GM18508 (cell line): ENCODE measurements around the gene CSRNP2.
"Not testable (repeated sequence)": the region's sequence is repeated elsewhere in the genome, so short reads cannot be mapped to it uniquely, and the experiment has no call there.

Experiments
- ATAC-seq: cut with Tn5 transposase; IDR thresholded peaks from one replicate; pipeline ENCODE4 v1.9.1; 2021; ENCODE audit warnings: moderate number of reproducible peaks; ENCODE audit not compliant: insufficient read depth, unreplicated experiment

The CSRNP2 gene

GRCh38 chr12:51083126-51083833, at the start of gene CSRNP2:
CSRNP2 (minus strand) TSS chr12:51083596; CDS start chr12:51076561, 7,035 bp downstream.
- ATAC-seq: peak; percentile 69

- ATAC-seq: no peak
These were observed 49.3 kb upstream of the CSRNP2 start for GRCh38 chr12:51132693-51133092.

- no peak for ATAC-seq
These were observed 48.5 kb upstream of the CSRNP2 start for GRCh38 chr12:51131745-51132521.

DNA sequence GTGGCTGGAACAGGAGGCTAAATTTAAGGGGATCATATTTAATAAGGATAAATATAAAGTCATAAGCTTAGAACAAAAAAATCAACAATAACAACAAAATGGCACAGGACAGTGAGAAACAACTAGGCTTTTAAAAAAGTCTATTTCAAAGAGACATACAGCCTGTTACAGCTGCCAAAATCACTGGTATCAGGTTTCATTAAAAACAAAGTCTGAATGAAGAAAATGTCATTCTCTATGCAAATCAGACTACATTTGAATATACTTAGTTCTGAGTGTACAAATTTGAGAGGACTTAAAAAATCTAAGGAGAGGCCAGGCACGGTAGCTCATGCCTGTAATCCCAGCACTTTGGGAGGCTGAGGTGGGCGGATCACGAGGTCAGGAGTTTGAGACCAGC, 45.5 kb upstream of the CSRNP2 start:
- no peak for ATAC-seq

DNA sequence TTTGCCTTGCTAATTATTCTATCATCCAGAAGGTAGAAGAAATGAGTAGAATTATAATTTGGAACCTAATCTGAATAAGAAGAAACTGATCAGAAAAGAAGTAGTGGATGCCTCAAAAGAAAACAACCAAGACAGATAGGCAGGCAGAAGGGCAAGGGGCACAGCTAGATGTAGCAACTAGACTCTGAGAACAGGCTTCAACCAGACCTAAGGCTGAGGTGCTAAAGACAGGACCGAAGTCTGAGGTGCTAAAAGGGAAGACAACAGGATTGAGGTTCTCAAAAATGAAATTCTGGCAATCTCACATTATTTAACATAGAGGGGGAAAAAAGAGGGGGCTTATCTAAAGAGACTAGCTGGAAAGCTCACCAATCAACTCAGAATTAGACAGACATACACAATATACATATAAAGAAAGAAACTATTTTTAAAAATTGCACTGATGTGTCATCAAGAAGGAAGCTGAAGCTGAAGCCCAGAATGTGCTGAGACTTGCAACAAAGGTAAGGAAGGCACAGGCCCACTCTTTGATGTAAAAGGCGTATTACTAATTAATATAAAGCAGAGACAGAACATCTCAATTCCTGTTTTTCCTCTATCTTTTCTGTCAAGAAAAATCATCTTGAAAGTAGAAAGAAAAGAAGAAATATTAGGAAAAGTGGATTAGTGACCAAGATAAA, 43.8 kb upstream of the CSRNP2 start:
- no peak for ATAC-seq

- no peak for ATAC-seq
These were observed 42.9 kb upstream of the CSRNP2 start for GRCh38 chr12:51126297-51126696.

GRCh38 chr12:51124504-51124903, 41.1 kb upstream of the CSRNP2 start:
- no peak for ATAC-seq

DNA sequence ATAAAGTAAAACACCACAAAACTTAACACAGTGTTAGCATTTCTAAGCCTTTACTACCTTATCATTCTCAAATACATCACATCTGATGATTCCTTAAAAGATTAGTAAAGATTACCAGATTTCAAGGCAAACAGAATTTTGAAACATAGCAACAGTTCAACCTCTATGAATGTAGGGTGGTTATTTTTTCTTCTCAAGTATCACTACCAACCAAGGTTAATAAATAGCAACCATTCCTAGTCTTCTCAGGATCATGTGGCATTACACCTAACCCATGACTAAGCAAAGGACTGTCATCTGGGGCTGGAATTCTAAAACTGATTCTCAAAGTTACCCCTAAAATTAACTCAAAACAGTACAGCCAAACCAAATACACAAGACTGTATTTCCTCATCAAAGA, 39.4 kb upstream of the CSRNP2 start:
- no peak for ATAC-seq

GRCh38 chr12:51118706-51119105, 35.3 kb upstream of the CSRNP2 start:
- no peak for ATAC-seq

DNA sequence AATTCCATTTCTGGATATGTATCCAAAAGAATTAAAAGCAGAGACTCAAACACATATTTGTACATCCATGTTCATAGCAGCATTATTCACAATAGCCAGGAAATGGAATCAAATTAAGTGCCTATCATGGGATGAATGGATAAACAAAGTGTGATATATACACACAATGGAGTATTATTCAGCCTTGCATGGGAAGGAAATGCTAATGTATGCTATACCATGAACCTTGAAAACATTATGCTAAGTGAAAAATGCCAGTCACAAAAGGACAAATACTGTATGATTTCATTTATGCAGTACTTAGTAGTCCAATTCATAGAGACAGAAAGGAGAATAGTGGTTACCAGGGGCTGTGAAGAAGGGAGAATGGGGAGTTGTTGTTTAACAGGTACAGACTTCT, 32.1 kb upstream of the CSRNP2 start:
- no peak for ATAC-seq

- no peak for ATAC-seq
These were observed 24.7 kb upstream of the CSRNP2 start for GRCh38 chr12:51108136-51108535.

DNA sequence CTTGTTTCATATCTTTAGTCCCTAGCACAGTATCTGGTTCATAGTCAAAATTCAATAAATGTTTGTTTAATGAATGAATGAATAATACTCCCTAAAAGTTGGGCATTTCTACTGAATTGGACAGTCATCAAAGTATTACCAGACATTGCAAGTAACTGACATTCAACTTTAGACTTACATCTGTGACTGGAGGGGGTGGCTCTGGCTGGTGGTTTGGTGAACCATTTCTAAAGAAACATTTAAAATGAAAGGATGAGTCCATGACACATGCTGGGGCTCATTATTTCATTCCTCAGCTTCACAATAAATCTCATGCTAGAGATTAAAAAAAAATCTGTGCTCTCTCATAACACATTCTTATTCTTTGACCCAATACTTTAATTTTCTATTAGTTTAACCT, 20.6 kb upstream of the CSRNP2 start:
- no peak for ATAC-seq

- ATAC-seq: no peak
These were observed 15.2 kb upstream of the CSRNP2 start for GRCh38 chr12:51098611-51099010.

GRCh38 chr12:51090705-51091229, 7.4 kb upstream of the CSRNP2 start:
- no peak for ATAC-seq

GRCh38 chr12:51087818-51088217, 4.4 kb upstream of the CSRNP2 start:
- ATAC-seq: no peak

DNA sequence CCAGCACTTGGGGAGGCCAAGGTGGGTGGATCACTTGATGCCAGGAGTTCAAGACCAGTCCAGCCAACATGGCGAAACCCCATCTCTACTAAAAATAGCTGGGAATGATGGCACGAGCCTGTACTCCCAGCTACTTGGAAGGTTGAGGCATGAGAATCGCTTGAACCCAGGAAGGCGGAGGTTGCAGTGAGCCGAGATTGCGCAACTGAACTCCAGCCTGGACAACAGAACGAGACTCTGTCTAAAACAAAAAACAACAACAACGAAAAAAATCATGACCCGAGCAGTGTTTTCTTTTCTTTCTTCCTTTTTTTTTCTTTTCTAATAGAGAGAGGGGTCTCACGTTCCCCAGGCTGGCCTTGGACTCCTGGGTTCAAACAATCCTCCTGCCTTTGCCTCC, 3.5 kb upstream of the CSRNP2 start:
- no peak for ATAC-seq

DNA sequence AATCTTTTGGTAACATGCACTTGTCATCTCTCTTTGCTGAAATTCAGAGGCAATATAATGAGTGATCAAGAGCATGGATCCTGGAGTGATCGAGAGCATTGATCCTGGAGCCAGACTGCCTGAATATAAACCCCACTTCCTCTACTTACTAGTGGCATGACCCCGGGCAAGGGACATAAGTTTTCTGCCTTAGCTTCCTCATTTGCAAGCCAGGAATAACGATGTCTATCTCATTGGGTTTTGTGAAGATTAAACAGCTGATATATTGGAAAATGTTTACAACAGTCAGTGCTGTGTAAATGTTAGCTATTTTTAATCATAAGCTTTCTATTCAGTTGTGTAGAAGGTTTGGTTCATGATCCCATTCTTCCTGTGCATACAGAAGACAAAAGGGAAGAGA, 2.4 kb upstream of the CSRNP2 start:
- no peak for ATAC-seq

GRCh38 chr12:51082561-51083125, 753 bp downstream of the CSRNP2 start:
- no peak for ATAC-seq

- no peak for ATAC-seq
These were observed 2.0 kb downstream of the CSRNP2 start for GRCh38 chr12:51081421-51081820.

DNA sequence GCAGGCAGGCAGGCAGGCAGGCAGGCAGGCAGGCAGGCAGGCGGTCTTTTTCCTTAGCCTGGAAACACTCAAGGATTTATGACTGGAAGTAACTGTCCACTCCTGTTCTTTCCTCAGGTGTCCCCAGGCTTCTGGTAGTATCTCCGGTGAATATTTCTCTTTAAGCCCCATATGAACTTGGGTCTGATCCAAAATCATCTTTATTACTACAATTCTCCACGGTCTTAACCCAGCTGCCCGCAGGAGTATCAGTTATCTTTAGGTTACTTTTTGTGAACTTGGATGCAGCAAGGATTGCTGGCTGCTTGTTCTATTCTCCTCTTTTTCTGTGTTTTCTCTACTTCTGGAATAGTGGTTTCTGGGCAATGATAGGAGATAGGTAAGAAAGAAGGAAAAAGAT, 3.3 kb downstream of the CSRNP2 start:
- no peak for ATAC-seq

- not testable (repeated sequence) for ATAC-seq
These were observed 4.5 kb downstream of the CSRNP2 start for GRCh38 chr12:51078866-51079265.
